Ecto neural progenitor cell (in vitro differentiated cells): ENCODE results near the gene NCR1.
"Not testable (repeated sequence)": the region's sequence is repeated elsewhere in the genome, so short reads cannot be mapped to it uniquely, and the experiment has no call there.

Experiments
- DNase-seq: peaks from one replicate; pipeline ENCODE4 v3.0.0-alpha.2; 2018; ENCODE audit warnings: low spot score

Gene NCR1

GRCh38 chr19:54907899-54908298 is 2.0 kb downstream of the NCR1 start:
- not testable (repeated sequence) for DNase-seq

GRCh38 chr19:54916822-54917221 is 10.9 kb downstream of the NCR1 start:
- DNase-seq: no peak

GRCh38 chr19:54918499-54918898 is 12.6 kb downstream of the NCR1 start:
- no peak for DNase-seq

- DNase-seq: not testable (repeated sequence)
Measured at GRCh38 chr19:54919646-54920563, 14.0 kb downstream of the NCR1 start.

- DNase-seq: no peak
Measured at GRCh38 chr19:54921082-54921481, 15.1 kb downstream of the NCR1 start.

GRCh38 chr19:54923276-54923675 is 17.3 kb downstream of the NCR1 start:
- no peak for DNase-seq

GRCh38 chr19:54928299-54928698 is 22.4 kb downstream of the NCR1 start:
- no peak for DNase-seq

- DNase-seq: no peak
Measured at GRCh38 chr19:54937926-54938325, 32.0 kb downstream of the NCR1 start.

- DNase-seq: no peak
Measured at GRCh38 chr19:54938906-54939305, 33.0 kb downstream of the NCR1 start.

- not testable (repeated sequence) for DNase-seq
Measured at GRCh38 chr19:54939538-54939937, 33.6 kb downstream of the NCR1 start.

GRCh38 chr19:54943772-54944361 is 37.9 kb downstream of the NCR1 start:
- not testable (repeated sequence) for DNase-seq

- no peak for DNase-seq
Measured at GRCh38 chr19:54947381-54947780, 41.4 kb downstream of the NCR1 start, which contains the start of gene NLRP7. TSS of gene NLRP7 (minus strand) at chr19:54947530.

- DNase-seq: no peak
Measured at GRCh38 chr19:54949412-54949811, 43.5 kb downstream of the NCR1 start.

GRCh38 chr19:54950580-54950979 is 44.6 kb downstream of the NCR1 start:
- not testable (repeated sequence) for DNase-seq

GRCh38 chr19:54952591-54953344 is 46.8 kb downstream of the NCR1 start:
- peak; percentile 48 for DNase-seq

GRCh38 chr19:54953345-54953713 is 47.4 kb downstream of the NCR1 start:
- DNase-seq: not testable (repeated sequence)

GRCh38 chr19:54955376-54955775 is 49.4 kb downstream of the NCR1 start:
- DNase-seq: no peak

GRCh38 chr19:54959840-54960239 is 53.9 kb downstream of the NCR1 start:
- DNase-seq: no peak
